H1 (cell line): ENCODE data around the gene WASF3. TPM values are rescaled to one million over a fixed set of nuclear protein-coding genes. Genes with fewer than 3 reads are reported as not detected.

ENCODE experiments used
- CTCF ChIA-PET: fragments of 300-600 bp; sonication (Branson Sonifier 250); formaldehyde crosslinking; loops from one replicate; lab custom pipeline; 2021; ENCODE audit not compliant: partially characterized antibody; lab: Charles Lee
- POLR2A ChIA-PET: fragments of 300-600 bp; sonication (Branson Sonifier 250); formaldehyde crosslinking; loops from one replicate; lab custom pipeline; 2021; ENCODE audit warnings: inconsistent platforms; ENCODE audit not compliant: partially characterized antibody; lab: Charles Lee
- DNase-seq, 2 experiments: peaks; one replicate each; pipeline versions ENCODE4 v3.0.0 to v3.0.0-alpha.2; 2010 to 2022; ENCODE audit warnings: low spot score in 2 of 2, low read depth in 1 of 2, mixed read lengths in 1 of 2
- FAIRE-seq: peaks from 2 replicates; lab custom pipeline; 2011; peaks lifted over from hg19 to GRCh38; lab: Jason Lieb, UNC
- H2AFZ ChIP-seq: 2 replicates; pipeline ENCODE4 v1.8.1; 2012; ENCODE audit warnings: low read length, inconsistent platforms
- H2AK5ac ChIP-seq: 2 replicates; pipeline ENCODE4 v1.6.1; 2013; ENCODE audit warnings: low read depth, low read length
- H2BK120ac ChIP-seq: replicated peaks from 2 replicates; pipeline ENCODE3; 2013; ENCODE audit warnings: low read depth, low read length, inconsistent platforms
- H2BK12ac ChIP-seq: 2 replicates; pipeline ENCODE4 v1.6.1; 2013; ENCODE audit warnings: low read depth, low read length
- H2BK15ac ChIP-seq: 2 replicates; pipeline ENCODE4 v1.6.1; 2013; ENCODE audit warnings: low read length
- H2BK20ac ChIP-seq: 2 replicates; pipeline ENCODE4 v1.6.1; 2013; ENCODE audit warnings: low read length
- H2BK5ac ChIP-seq: 2 replicates; pipeline ENCODE4 v1.6.1; 2013; ENCODE audit warnings: low read depth, low read length
- H3K14ac ChIP-seq: 2 replicates; pipeline ENCODE4 v1.6.1; 2013; ENCODE audit warnings: inconsistent platforms; ENCODE audit not compliant: insufficient read length
- H3K18ac ChIP-seq: 2 replicates; pipeline ENCODE4 v1.6.1; 2013; ENCODE audit warnings: low read length; ENCODE audit errors: extremely low read depth
- H3K23ac ChIP-seq: 2 replicates; pipeline ENCODE4 v1.6.1; 2013; ENCODE audit warnings: inconsistent platforms; ENCODE audit not compliant: insufficient read length
- H3K23me2 ChIP-seq: 2 replicates; pipeline ENCODE4 v1.6.1; 2013; ENCODE audit warnings: low read depth, low read length
- H3K27ac ChIP-seq: 2 replicates; pipeline ENCODE4 v1.6.1; 2011; ENCODE audit warnings: low read depth, low read length, inconsistent platforms
- H3K27me3 ChIP-seq, 4 experiments: replicated peaks in 1 of 4; 1 replicate in 1 of 4; 2 replicates in 3 of 4; pipeline versions ENCODE4 v1.6.1 to v1.8.1; 2011 to 2013; ENCODE audit warnings: low read length in 3 of 4, mild to moderate bottlenecking in 3 of 4, inconsistent platforms in 2 of 4, mixed read lengths in 2 of 4, moderate library complexity in 1 of 4; ENCODE audit not compliant: control insufficient read depth in 3 of 4, insufficient read depth in 3 of 4; ENCODE audit errors: extremely low read depth in 1 of 4
- H3K36me3 ChIP-seq, 4 experiments: 2 replicates each; pipeline versions ENCODE4 v1.6.1 to v1.8.1; 2011 to 2013; ENCODE audit warnings: mild to moderate bottlenecking in 4 of 4, low read length in 3 of 4, moderate library complexity in 2 of 4, control low read depth in 1 of 4, inconsistent platforms in 1 of 4; ENCODE audit not compliant: insufficient read depth in 4 of 4, control insufficient read depth in 2 of 4
- H3K4ac ChIP-seq: replicated peaks from 2 replicates; pipeline ENCODE3; 2013; ENCODE audit warnings: low read length, low read depth, mixed read lengths, inconsistent platforms; ENCODE audit not compliant: insufficient read length
- H3K4me1 ChIP-seq, 4 experiments: replicated peaks in 1 of 4; 1 replicate in 1 of 4; 2 replicates in 3 of 4; pipeline versions ENCODE4 v1.6.1 to v1.8.1; 2011 to 2013; ENCODE audit warnings: low read length in 3 of 4, inconsistent platforms in 2 of 4, mixed read lengths in 1 of 4; ENCODE audit not compliant: insufficient read depth in 4 of 4, control insufficient read depth in 3 of 4
- H3K4me2 ChIP-seq, 2 experiments: 2 replicates each; pipeline versions ENCODE4 v1.6.1 to v1.8.1; 2011 to 2013; ENCODE audit warnings: low read depth in 2 of 2, low read length in 2 of 2, control low read depth in 1 of 2, inconsistent platforms in 1 of 2, mild to moderate bottlenecking in 1 of 2; ENCODE audit not compliant: insufficient read depth in 1 of 2
- H3K4me3 ChIP-seq, 4 experiments: fragments of 200-600, 300-600 bp in 1 of 4; sonication (generic), shearing (Covaris generic), sonication (Bioruptor Twin) in 1 of 4; 2 replicates each; pipeline versions ENCODE4 v1.5.1 to v1.8.1; 2011 to 2016; ENCODE audit warnings: low read length in 4 of 4, low read depth in 3 of 4, control low read depth in 2 of 4, inconsistent platforms in 2 of 4, mild to moderate bottlenecking in 2 of 4, mixed read lengths in 1 of 4, moderate library complexity in 1 of 4; ENCODE audit not compliant: insufficient read depth in 2 of 4; ENCODE audit errors: extremely low read depth in 1 of 4
- H3K56ac ChIP-seq: replicated peaks from 2 replicates; pipeline ENCODE3; 2013; ENCODE audit warnings: low read depth, mild to moderate bottlenecking, mixed read lengths, low read length, inconsistent platforms; ENCODE audit not compliant: insufficient read length
- H3K79me1 ChIP-seq: 2 replicates; pipeline ENCODE4 v1.6.1; 2013; ENCODE audit warnings: low read depth, low read length, control low read depth
- H3K79me2 ChIP-seq, 2 experiments: 2 replicates each; pipeline versions ENCODE4 v1.6.1 to v1.8.1; 2012 to 2013; ENCODE audit warnings: low read length in 2 of 2, mild to moderate bottlenecking in 2 of 2, inconsistent platforms in 1 of 2; ENCODE audit not compliant: insufficient read depth in 2 of 2, control insufficient read depth in 1 of 2
- H3K9ac ChIP-seq, 4 experiments: replicated peaks in 1 of 4; 1 replicate in 1 of 4; 2 replicates in 3 of 4; pipeline versions ENCODE4 v1.6.1 to v1.8.1; 2011 to 2013; ENCODE audit warnings: low read depth in 3 of 4, low read length in 3 of 4, control low read depth in 2 of 4, mild to moderate bottlenecking in 2 of 4, moderate library complexity in 2 of 4, inconsistent platforms in 1 of 4; ENCODE audit errors: extremely low read depth in 1 of 4
- H3K9me3 ChIP-seq, 2 experiments: 2 replicates each; pipeline versions ENCODE4 v1.6.1 to v1.8.1; 2012 to 2013; ENCODE audit warnings: mild to moderate bottlenecking in 2 of 2, moderate library complexity in 2 of 2, control low read depth in 1 of 2, inconsistent platforms in 1 of 2, low read depth in 1 of 2, low read length in 1 of 2, mixed read lengths in 1 of 2; ENCODE audit not compliant: insufficient read depth in 2 of 2
- H4K20me1 ChIP-seq, 2 experiments: replicated peaks in 1 of 2; 2 replicates each; pipeline versions ENCODE3 to v1.8.1; 2011 to 2013; ENCODE audit warnings: inconsistent platforms in 2 of 2, low read length in 2 of 2, mild to moderate bottlenecking in 1 of 2; ENCODE audit not compliant: insufficient read depth in 2 of 2, control insufficient read depth in 1 of 2
- H4K5ac ChIP-seq: 2 replicates; pipeline ENCODE4 v1.6.1; 2013; ENCODE audit warnings: low read length, low read depth, mixed read lengths, inconsistent platforms; ENCODE audit not compliant: insufficient read length
- H4K8ac ChIP-seq: 2 replicates; pipeline ENCODE4 v1.8.0; 2013; ENCODE audit warnings: mild to moderate bottlenecking, moderate library complexity, low read length, inconsistent platforms; ENCODE audit not compliant: insufficient read depth; ENCODE audit errors: extremely low read depth
- H4K91ac ChIP-seq: replicated peaks from 2 replicates; pipeline ENCODE3; 2013; ENCODE audit warnings: low read length, mixed read lengths, inconsistent platforms; ENCODE audit not compliant: insufficient read length
- HDAC6 ChIP-seq: IDR thresholded peaks from one replicate; pipeline ENCODE4 v1.7.1; 2012; ENCODE audit warnings: low read depth, mild to moderate bottlenecking, inconsistent platforms, low read length, moderate library complexity
- JUN ChIP-seq: IDR thresholded peaks from 2 replicates; pipeline ENCODE4 v1.6.1; 2011; ENCODE audit warnings: low read depth, mild to moderate bottlenecking, improper control_type of control experiment, low read length
- WGBS, 2 experiments: shearing (Covaris generic) in 1 of 2; methylation state at CpG; one replicate each; pipeline versions ENCODE4 v1.1.6 to v1.1.7; 2013 to 2015; ENCODE audit warnings: low lambda C conversion rate in 2 of 2, mixed read lengths in 2 of 2, inconsistent platforms in 1 of 2, low coverage in 1 of 2, missing lambda C conversion rate in 1 of 2; ENCODE audit not compliant: insufficient replicate concordance in 2 of 2, insufficient coverage in 1 of 2, insufficient read length in 1 of 2; ENCODE audit errors: extremely low coverage in 1 of 2, missing lambda C conversion rate in 1 of 2; 5-methylcytosine and 5-hydroxymethylcytosine counted together
- polyA plus RNA-seq, 7 experiments: library from polyadenylated mRNA; depleted of rRNA in 3 of 7; stranded (reverse) in 5 of 7; unstranded in 2 of 7; fragments of >200 nt in 5 of 7; fragments of 200-250 nt in 2 of 7; gene quantifications; 1 replicate in 5 of 7; 2 replicates in 1 of 7; 4 replicates in 1 of 7; pipeline versions ENCODE4 v1.2.1 to v1.2.3, GENCODE V29; 2011 to 2013; ENCODE audit warnings: missing spikeins in 2 of 7, mixed read lengths in 2 of 7
- total RNA-seq: library from RNA; stranded (reverse); fragmentation: NEBNext Ultra II Directional; extraction: Animal tissue kit (Norgen Biotek cat#: 25700); gene quantifications from 2 replicates; pipeline ENCODE4 v1.2.1, GENCODE V29; 2021

Gene WASF3
- total and polyA plus RNA-seq, 2 of the 8 experiments (the other 6 are each of a cell fraction or from before 2014, with no cell fraction given) = 18.7 to 39.8 TPM

- no peak overlapping the region for H3K4me3 ChIP-seq
- H3K4ac ChIP-seq = no peak overlapping the region
- 100% methylated on average over 4 of the region's 4 CpGs; no CpG with 5 or more reads in 1 of the 2 experiments for WGBS, 2 experiments
- no peak for FAIRE-seq
- DNase-seq = no peak
- no peak overlapping the region for H2BK5ac ChIP-seq
- no peak overlapping the region for H4K8ac ChIP-seq
- H3K18ac ChIP-seq = no peak overlapping the region
- H3K23me2 ChIP-seq = no peaks in the 10 kb centered on the region
- H3K36me3 ChIP-seq = no peaks in the 10 kb centered on the region
- H2BK120ac ChIP-seq = no peak overlapping the region
- H3K4me2 ChIP-seq = no peak overlapping the region
- ChIA-PET POLR2A (no interaction called here), CTCF (interaction anchor here (1.1 kb wide), 1 partner anchor 12 kb away, joined by 3 read pairs; no protein-coding TSS in a partner anchor)
- no peak overlapping the region for H2BK15ac ChIP-seq
- no peak for TF ChIP-seq JUN
- TF ChIP-seq HDAC6 = no peak
- no peak overlapping the region for H3K14ac ChIP-seq
- H2AFZ ChIP-seq = no peak overlapping the region
- H3K23ac ChIP-seq = no peak overlapping the region
- H3K79me2 ChIP-seq = no peaks in the 10 kb centered on the region
- H2BK20ac ChIP-seq = no peak overlapping the region
- H3K27me3 ChIP-seq = no peaks in the 10 kb centered on the region
- no peaks in the 10 kb centered on the region for H3K79me1 ChIP-seq
- H3K27ac ChIP-seq = no peak overlapping the region
- H4K91ac ChIP-seq = no peak overlapping the region
- peaks cover 11 to 23% of the 10 kb centered on the region in 2 experiments for H3K9me3 ChIP-seq
- no peak overlapping the region for H3K56ac ChIP-seq
- H4K5ac ChIP-seq = no peak overlapping the region
- no peaks in the 10 kb centered on the region for H3K4me1 ChIP-seq
- H2AK5ac ChIP-seq = no peak overlapping the region
- H4K20me1 ChIP-seq = no peaks in the 10 kb centered on the region
- no peak overlapping the region for H2BK12ac ChIP-seq
- no peak overlapping the region for H3K9ac ChIP-seq
Observed at GRCh38 chr13:26508885-26509284, 48.6 kb upstream of the WASF3 start.
